AML-193 (cell line): Measurements from ENCODE around the gene TIMM22.
"Not testable (repeated sequence)": the region's sequence is repeated elsewhere in the genome, so short reads cannot be mapped to it uniquely, and the experiment has no call there.

Source experiments
- DNase-seq, 2 experiments: peaks; one replicate each; lab custom pipeline; 2025; lab: John Stamatoyannopoulos, UW

The TIMM22 gene

DNA sequence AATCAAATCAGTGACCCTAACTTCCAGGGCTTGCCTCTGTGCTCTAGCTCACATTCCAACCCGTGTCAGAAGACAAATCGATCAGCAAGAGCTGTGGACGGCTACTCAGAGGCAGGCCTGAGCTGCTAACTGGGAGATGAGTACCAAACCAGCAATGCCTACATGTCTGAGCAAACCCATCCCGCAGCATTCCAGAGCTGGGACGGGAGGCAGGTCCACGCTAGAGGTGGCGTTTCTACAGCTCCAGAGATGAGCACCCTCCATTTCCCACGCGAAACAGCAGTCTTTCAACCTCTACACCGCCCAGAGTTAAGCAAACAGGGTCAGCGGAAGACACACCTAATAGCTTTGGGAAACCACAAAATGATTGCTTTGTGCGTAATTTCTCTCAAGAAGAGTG, 23.9 kb upstream of the TIMM22 start:
- no peak for DNase-seq

DNA sequence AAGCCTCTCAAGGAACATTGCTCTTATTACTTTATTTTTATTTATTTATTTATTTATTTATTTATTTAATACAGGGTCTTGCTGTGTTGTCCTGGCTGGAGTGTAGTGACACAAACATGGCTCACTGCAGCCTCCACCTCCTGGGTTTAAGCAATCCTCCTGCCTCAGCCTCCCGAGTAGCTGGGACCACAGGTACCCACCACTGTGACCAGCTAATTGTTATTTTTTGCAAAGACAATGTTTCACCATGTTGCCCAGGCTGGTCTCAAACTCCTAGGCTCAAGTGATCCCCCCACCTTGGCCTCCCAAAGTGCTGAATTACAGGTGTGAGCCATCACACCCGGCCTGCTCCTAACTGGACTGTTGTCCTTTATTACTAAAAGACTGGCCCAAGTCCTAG, 22.2 kb upstream of the TIMM22 start:
- not testable (repeated sequence) for DNase-seq

DNA sequence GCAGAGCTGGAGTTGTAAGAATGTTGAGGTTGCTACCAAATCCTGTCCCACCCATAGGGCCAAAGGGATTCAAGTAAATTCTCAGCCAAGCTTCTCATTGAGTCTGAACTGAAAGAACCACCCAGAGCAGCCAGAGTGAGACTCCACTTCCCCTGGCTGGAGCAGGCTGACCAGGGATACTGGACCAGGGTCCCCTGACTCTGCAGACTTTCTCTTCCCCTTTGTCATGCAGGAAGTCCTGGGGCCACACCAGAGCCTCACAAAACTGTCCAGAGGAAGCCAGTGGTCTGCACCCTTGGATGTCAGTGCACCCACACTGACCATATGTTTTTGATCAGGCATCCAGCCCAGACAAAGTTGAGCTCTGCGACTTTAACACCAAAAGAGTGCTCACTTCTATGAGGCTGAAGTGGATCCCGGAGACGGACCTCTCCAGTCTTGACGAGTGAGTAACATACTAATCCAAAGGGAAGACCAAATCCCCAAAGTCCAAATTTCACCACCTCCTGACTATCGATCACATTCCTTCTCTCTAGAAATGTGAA, 21.5 kb upstream of the TIMM22 start:
- DNase-seq = no peak

DNA sequence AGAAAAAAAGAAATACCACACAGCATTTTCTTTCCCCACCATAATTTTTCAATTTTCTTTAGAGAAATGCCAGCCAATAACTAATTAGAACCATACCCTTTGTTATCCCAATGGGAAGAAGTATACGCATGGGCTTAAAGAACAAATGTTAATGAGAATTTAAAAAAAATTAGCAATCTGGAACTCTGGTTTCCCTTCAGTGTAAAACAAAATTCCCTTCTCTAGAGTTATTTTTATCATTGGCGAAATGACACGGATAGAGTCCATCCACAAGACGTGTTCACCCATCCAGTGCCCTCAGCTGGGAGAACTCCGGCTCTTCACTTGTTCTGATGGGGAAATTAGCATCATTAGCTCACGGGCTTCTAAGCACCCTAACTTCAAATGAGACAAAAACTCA, 20.6 kb upstream of the TIMM22 start:
- no peak for DNase-seq

DNA sequence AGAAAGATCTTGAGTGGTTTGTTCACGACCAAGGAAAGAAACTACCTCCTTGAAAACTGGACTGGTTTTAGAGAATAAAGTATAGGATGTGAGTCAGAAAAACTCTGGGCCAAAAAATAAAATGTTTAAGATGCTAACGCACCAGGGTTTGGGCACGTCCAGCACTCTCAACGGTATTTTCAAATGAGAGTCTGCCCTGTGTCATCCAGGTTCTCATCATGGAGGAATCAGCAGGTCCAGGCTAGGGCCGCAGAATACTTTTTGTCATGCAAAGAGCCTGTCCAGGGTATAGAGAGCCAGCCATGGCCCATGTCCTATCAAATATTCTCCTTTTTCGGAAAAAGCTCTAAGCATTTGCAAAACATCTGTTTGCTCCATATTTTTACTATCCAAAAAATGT, 19.8 kb upstream of the TIMM22 start:
- DNase-seq = no peak

DNA sequence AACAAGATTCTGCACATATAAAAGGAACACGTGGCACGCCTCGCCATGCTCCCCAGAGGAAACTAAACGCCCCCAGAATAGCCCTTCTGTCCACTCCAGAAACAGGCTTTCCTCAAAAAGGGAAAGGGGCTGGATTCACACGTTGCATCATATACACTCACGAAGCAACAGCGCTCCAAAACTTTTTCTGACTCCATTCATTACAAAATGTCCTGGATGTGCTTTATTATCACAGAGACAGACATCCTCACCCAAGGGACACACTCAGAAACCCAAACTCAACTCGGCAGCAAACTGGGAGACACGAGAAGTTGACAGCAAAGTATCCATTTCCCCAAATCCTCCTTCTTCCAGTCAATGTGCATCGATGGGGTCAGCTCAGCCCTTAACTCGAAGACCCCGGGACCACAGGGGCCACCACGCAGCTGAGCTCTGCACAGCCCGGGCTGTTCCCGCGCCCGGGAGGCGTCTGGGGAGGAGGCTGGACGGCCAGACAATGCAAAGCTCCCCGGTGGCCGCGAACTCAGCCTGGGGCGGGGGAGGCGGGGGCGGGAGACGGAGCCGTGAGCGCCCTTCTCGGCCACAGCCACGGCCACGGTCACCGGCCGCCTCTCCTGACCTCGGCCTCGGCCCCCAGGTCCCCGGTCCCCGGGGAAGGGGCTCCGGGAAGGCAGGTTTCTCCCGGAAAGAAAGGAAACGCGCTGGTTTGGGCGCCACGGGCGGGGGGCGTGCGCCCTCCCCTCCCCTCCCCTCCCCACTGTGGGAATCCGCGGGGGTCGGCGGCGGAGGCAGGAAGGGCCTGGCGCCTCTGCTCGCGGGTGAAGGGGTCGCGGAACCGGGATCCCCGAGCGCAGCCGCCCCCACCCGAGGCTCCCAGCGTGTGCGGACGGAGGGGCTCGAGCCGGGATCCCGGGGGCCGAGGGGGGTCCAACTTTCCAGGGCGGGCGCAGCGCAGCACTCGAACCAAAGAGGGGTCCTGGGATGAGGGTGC, 18.5 kb upstream of the TIMM22 start:
- DNase-seq = no peak

DNA sequence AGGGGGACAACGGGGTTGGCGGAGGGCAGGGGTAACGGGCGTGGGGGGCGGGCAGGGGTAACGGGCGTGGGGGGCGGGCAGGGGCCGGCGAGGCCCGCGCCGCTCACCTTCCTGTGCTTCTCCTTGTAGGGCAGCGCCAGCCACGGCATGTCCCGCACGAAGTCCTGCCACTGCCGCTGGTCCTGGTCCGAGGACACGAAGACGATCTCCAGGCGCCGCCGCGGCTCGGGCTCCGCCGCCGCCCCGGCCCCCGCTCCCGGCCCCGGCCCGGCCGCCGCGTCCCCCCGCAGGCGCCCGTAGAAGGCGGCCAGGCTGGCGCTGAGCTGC, 17.8 kb upstream of the TIMM22 start:
- no peak for DNase-seq

DNA sequence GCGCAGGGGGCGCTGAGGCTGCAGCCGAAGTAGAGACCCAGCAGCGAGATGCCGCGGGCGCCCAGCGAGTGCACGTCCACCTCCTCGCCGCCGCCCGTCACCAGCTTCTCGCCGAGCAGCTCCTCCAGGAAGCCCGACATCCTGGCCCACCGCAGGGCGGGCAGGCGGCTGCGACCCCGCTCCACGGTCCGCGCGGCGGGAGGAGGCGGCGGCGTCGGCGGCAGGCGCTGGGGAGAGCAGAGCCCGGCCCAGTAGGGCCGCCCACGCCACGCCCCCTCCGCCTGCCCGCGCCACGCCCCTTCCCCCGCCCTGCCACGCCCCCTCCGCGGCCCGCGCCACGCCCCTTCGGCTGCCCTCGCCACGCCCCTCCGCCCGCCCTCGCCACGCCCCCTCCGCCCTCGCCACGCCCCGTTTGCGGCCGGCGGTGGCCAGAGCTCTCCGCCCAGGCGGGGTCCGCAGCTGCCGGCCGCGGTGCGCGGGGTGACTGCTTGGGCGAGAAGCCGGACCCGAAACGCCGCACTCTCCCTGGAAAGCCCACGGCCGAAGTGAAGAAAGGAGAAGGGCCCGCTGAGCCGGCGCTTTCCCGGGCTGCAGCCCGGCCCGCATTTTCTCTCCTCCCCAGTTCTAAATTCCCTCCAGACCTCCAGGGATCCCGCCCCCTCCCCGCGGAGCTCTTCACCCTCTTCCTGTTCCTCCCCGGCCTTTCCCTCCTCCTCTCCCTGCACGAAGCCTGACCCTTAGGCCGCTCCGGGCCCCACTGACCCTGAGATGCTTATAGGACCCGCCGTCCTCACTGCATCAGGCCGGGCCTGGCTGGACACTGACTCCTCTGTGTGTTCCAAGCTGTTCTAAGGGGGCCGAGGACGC, 17.2 kb upstream of the TIMM22 start, which contains the start of gene NXN:
NXN (minus strand) TSS at position 238 of the 867 bp plus-strand sequence.
- DNase-seq = peak; percentile 9 to 15

DNA sequence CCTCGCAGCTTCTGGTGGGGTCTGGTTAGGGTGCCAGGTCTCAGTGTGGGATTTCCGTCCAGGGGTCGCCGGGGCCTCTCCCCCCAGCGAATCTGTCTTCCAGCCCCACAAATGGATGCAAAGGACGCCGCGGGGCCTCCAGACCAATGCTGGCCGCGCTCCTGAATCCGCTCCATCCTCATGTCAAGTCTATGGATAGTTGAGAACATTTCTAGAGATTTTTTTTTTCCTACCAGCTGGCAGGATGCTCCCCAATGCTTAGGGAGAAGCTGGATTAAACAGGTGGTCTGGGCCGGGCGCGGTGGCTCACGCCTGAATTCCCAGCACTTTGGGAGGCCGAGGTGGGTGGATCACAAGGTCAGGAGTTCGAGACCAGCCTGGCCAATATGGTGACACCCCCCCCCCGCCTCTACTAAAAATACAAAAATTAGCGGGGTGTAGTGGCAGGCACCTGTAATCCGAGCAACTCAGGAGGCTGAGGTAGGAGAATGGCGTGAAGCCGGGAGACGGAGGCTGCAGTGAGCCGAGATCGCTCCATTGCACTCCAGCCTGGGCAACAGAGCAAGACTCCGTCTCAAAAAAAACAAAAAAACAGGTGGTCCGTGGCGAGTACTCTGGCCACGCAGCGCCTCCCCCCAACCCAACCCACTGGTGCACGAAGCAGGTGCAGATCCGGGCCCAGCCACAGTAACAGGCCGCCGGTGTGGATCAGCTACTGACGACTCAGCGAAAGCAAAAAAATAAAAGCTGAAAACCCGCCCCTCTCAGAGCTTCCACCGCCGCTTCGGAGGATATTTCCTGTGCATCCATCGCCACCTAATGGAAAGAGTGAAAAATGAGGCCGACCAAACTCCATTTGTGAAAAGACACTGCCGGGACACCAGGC, 16.3 kb upstream of the TIMM22 start:
- DNase-seq = peak; percentile 47 to 56

DNA sequence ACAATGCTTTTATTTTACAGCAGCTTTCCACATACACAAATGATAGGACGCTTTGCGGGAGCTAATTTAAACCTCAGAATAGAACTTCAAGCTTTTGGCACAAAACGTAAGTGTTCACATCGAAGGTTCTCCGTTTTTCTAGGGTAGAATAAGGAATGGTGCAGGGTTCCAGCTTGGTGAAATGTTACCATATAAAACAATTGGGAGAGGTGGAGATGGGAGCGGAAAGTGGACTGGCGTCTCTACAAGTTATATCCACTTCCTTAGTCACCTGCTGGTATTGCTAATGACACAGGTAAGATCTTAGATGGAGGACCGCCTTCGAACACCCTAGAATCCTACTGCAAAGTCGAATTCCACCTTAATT, 15.7 kb upstream of the TIMM22 start:
- no peak for DNase-seq

DNA sequence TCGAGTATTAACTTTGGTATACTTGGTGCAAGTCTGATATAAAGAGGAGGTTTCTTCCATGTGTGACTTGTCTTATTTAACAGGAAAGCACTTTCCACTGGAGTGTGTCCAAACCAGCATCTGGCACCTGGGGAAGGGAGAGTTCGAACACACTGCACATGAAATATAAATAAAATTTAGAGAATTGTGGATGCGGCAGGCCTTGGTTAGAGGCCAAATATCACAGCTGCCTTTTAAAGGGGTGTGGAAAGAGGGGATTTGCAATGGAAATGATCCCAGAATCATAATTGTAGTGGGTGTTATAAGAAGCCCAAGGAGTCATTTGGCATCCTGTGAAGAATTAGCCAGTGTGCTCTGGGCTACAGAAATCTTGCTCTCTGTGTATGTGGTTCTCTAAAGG, 13.0 kb upstream of the TIMM22 start:
- no peak for DNase-seq

DNA sequence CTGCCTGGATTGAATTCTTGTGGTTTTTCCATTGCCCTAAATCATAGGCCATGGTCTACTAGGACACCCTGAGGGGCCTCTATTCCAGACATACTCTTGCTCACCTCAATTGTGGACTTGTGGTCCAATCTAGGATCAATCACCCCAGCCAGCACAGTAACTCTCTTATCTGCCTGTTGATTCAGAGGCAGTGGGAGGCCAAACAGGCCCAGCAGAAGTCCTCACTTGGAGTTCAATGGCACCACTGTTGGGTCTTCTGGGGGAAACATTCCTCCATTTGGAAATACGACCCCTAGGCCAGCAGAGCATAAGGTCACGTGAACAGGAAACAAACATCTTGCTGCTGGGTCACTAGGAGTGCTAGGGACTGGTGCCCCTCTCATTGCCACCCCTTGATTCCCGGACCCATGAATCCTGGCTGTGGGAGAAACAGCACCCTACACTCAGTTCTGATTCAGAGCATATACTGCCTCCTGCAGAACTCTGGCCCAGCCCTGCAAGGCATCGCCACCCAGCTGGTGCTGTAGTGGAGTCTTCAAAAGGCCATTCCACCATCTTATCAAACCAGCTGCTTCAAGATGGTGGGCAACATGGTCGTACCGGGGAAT, 10.5 kb upstream of the TIMM22 start:
- no peak for DNase-seq

DNA sequence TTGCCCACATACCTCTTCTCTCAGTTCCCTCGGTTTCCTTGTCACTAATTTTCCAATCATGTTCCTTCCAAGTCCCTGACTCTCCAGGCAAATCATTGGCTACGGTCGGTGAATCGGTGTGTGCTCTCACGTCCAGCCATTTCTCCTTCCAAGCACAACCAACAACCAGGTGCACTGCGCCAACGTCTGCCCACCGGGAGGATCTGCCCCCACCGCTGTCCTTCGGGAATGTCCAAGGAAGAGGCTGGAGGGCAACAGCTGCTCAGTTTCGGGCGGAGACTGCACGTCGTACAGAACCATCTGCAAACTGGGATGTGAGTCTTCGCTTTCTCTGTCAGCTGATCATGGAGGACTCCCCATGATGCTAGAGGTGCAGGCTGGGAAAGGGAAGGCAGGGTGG, 9.0 kb upstream of the TIMM22 start:
- DNase-seq = no peak

DNA sequence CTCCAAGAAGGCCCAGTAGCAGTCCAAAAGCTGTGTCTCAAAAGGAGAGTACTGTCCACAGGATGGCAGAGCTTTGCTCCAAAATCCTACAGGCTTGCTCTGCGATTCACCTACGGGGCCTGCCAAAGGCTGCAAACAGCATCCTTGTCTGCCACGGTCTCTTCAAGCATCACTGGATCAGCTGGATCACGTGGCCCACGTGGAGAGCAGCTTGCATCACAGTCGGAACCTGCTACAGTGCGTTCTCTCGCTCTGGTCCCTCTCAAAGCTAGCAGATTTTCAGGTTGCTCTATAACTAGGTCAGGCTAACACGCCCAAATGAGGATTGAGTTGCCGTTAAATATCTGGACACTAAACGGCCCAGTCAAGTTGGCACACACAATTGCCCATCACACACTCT, 8.4 kb upstream of the TIMM22 start:
- DNase-seq = no peak

DNA sequence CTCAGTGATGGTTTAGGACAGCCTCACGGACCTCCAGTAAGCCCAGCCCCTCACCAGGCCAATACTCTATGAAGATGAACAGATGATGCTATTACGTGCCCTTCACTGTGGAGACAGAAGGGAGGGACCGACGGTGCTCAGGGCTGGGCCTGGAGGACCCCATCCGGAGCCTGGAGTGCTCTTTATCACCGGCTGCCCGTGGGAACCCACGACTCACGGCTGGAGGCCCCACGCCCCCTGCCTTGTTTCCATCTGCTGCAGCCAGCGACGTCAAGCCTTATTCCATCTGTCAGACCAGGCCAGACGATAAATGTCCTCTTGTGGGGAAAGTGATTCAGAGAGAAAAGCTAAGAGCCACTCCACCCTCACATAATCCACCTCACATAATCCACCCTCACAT, 4.0 kb upstream of the TIMM22 start:
- no peak for DNase-seq

DNA sequence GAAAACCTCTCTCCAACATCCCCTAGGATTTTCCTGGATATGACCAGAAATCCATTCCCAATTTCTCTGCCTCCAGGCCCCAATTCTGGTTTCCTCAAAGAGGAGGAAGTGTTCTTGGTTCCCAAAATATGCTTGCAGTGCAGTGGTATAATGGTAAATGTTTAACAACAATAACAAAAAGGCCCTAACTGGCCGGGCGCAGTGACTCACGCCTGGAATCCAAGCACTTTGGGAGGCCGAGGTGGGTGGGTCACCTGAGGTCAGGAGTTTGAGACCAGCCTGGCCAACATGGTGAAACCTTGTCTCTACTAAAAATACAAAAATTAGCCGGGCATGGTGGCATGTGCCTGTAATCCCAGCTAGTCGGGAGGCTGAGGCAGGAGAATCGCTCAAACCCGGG, 1.6 kb upstream of the TIMM22 start:
- DNase-seq = not testable (repeated sequence)

DNA sequence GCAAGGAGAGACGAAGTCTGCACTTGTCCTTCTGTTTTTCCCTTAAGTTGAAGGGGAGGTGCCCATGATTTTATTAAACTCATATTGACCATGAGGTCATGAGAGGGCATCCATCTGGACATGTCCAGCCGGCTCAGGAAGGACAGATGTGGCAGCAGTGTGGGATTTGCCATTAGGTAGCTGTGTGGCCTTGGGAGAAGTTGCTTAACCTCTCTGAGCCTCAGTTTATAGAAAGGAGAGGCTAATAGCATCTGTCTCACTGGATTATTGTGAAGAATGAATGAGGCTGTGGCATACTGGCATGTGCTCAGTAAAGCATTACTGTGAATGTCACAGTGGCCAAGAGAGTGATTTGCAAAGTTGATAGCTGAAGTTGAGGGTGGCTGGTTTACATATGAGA, 1.2 kb downstream of the TIMM22 start:
- DNase-seq = no peak

DNA sequence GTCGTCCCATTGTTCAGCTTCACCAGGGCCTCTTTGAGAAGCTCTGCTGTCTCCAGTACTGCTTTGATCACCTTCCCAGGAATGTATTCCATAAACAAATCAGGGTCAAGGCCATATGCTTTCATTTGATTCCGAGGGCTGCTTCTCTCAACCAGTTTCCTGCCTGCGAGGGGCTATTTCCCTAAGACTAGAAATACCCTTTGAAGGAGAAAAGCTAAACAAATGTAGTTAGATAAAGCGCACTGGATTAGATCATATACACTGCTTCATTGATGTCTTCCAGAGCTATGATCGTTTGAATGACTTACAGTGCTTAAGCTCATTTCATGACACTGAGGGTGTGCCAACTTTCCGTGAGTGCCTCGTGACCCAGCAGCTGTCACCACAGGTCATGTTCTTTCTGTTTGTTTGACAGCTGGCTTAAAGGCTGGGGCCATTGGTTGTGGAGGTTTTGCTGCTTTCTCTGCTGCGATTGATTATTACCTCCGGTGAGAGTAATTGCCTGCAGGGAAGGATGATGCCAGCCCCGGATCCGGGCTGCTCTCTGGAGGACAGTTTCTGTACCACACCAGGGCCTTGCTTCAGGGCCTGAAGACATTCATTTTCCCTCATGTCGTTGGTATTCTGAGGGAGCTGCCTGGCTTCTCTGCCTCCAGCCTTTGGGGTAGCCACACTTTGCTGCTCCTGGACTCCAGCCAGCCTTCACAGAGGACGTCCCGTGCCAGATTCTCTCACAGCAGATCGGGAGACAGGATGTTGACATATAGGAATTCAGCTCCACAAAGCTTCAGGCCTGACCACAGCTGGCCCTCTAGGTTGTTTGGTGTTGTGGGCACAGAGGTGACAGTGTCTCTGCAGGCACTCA, 3.9 kb downstream of the TIMM22 start:
- DNase-seq = no peak

DNA sequence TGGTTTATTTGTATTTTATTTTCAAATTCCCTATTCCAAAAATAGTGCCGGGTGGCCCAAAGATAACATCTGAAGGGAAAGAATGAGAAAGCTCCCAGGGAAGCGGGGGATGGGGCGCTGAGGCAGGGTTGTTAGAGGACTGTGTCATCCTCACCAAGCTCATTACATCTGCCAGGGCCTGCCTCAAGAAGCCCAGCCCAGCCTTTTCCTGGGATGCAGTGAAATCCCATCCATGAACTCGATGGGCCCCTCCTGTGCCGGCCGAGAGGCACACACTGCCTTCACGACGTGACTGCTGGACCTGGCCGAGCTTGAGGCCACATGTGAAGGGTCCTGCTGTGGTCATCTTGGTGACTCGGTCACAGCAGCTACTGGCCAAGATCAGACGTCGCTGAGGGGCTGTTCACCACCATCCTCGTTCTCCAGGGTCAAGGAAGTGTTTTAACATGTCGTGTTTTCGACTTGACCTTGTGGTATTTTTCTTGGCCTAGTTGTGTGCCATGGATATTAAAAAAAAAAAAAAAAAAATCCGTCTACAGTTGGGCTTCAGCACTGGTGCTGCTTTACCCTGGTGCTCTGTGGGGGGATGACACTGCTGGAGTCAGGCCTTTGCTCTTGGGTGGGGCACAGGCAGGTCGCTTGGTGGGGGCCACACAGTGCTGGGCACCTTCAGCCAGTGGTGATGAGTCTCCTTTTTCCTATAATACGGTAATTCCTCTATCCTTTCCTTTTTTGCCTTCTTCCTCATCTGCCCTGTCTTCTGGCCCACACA, 4.9 kb downstream of the TIMM22 start:
- DNase-seq = no peak

DNA sequence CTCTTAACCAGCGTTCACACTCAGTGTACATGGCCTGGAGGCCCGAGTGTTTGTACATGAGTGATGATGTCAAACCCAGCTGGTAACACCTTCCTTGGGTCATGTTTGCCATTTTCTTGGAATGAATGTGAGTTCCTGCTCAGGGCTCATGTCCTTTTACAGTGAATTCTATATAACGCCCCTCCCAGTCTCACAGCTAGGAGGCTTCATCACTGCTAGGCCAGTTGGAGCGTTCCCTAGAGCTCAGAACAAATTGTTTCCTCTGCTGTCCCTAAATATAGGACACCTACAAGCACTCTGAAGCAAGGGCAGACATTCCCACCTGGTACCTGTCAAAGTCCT, 5.5 kb downstream of the TIMM22 start:
- DNase-seq = no peak
